Gastrocnemius medialis (tissue), 4 donors: ENCODE data around the gene SNX6.

Experiments used
- POLR2A ChIP-seq, 2 donors: fragments of 450-650 bp; IDR thresholded peaks; one replicate each; pipeline ENCODE4 v1.6.1; 2017; ENCODE audit warnings: antibody characterized with exemption in 2 of 2, mild to moderate bottlenecking in 2 of 2, moderate library complexity in 2 of 2
- TF ChIP-seq, protein P1 (sequence below), 5 experiments: fragments of 450-650 bp in 3 of 5; fragments of 200-600 bp in 2 of 5; sonication (generic) in 2 of 5; IDR thresholded peaks in 4 of 5; conservative IDR thresholded peaks in 1 of 5; 1 replicate in 4 of 5; 2 replicates in 1 of 5; pipeline ENCODE4 v1.5.1; 2016 to 2019; ENCODE audit warnings: antibody characterized with exemption in 5 of 5, mild to moderate bottlenecking in 3 of 5, moderate library complexity in 3 of 5

DNA sequence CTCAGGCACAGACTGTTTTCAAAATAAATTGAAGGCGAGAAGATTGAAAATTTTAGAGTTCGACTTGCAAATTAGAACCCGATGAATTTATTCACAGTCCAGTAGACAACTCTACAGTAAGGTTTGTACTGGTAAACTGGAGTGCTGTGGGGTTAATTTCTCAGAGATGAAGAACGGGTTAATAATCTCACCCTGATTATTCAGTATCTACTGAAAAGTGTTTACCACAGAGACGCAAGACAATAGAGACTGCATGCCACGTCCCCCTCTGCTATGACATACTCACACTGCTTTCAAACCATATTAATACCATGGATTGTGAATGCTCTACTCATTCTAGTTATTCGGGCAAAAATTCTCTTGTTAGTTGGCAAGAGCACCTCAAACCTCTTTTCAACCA lies 48.4 kb upstream of the SNX6 start:
- TF ChIP-seq, protein P1, sequence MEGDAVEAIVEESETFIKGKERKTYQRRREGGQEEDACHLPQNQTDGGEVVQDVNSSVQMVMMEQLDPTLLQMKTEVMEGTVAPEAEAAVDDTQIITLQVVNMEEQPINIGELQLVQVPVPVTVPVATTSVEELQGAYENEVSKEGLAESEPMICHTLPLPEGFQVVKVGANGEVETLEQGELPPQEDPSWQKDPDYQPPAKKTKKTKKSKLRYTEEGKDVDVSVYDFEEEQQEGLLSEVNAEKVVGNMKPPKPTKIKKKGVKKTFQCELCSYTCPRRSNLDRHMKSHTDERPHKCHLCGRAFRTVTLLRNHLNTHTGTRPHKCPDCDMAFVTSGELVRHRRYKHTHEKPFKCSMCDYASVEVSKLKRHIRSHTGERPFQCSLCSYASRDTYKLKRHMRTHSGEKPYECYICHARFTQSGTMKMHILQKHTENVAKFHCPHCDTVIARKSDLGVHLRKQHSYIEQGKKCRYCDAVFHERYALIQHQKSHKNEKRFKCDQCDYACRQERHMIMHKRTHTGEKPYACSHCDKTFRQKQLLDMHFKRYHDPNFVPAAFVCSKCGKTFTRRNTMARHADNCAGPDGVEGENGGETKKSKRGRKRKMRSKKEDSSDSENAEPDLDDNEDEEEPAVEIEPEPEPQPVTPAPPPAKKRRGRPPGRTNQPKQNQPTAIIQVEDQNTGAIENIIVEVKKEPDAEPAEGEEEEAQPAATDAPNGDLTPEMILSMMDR (IDR thresholded peaks at IDR 0.05 in 4 of 5, conservative IDR thresholded peaks at IDR 0.05 in 1 of 5) = no peak
- no peak for TF ChIP-seq POLR2A (IDR thresholded peaks at IDR 0.05)
